Measurements from ENCODE around the gene ANO3. TPM values are rescaled to one million over a fixed set of nuclear protein-coding genes. Genes with fewer than 3 reads are reported as not detected.

Gene ANO3
- total and polyA plus RNA-seq, 2 donors (not counting 1 experiment from before 2014, with no cell fraction given): not detected

GRCh38 chr11:26571861-26572654, 240.1 kb downstream of the ANO3 start, which contains the start of gene MUC15:
Gene MUC15, minus strand, starts transcription at chr11:26572263. Its CDS starts 5,169 bp downstream, at chr11:26567094.
- no peak within 1 kb of the TSS for H3K4me3 ChIP-seq (ENCODE audit: control extremely low read depth in 1 of 5, extremely low read depth in 1 of 5, insufficient read depth in 1 of 5, low read depth in 2 of 5, low read length in 4 of 5)
- no peak within 1 kb of the TSS for H3K4me2 ChIP-seq (replicated peaks; ENCODE audit: low read depth, low read length, poor library complexity, severe bottlenecking)
- H4K20me1 ChIP-seq (ENCODE audit: control insufficient read depth, insufficient read depth, low read length, poor library complexity, severe bottlenecking): no peaks in the 10 kb centered on the region
- Mint-ChIP-seq H3K27me3 (no peaks in the 10 kb centered on the region), H3K4me3 (no peak within 1 kb of the TSS), H3K4me1 (no peaks in the 10 kb centered on the region), H3K9me3 (ENCODE audit: insufficient read depth) (no peaks in the 10 kb centered on the region), H3K27ac (no peak within 1 kb of the TSS)
- H3K79me2 ChIP-seq (ENCODE audit: control insufficient read depth, insufficient read depth, low read length): no peaks in the 10 kb centered on the region
- H3K27me3 ChIP-seq (replicated peaks in 1 of 4; ENCODE audit: control extremely low read depth in 1 of 4, control insufficient read depth in 3 of 4, insufficient read depth in 4 of 4, low read length in 3 of 4): no peaks in the 10 kb centered on the region
- DNase-seq: no peak
- H2AFZ ChIP-seq (ENCODE audit: insufficient read depth, low read depth, low read length, poor library complexity, severe bottlenecking): no peak within 1 kb of the TSS
- TF ChIP-seq CTCF (IDR thresholded peaks at IDR 0.05): no peak
- TF ChIP-seq EZH2 (IDR thresholded peaks at IDR 0.05; ENCODE audit: borderline replicate concordance, insufficient read depth, low read depth, low read length, poor library complexity, severe bottlenecking): no peak
- no peak for ATAC-seq (ENCODE audit: low read depth)
- intact Hi-C loops (cut with micrococcal nuclease): no loop called here
- no peak within 1 kb of the TSS for H3K27ac ChIP-seq (ENCODE audit: low read length in 2 of 2)
- 76% methylated on average over 7 of the region's 12 CpGs for WGBS (ENCODE audit: insufficient coverage)
- no peaks in the 10 kb centered on the region for H3K36me3 ChIP-seq (replicated peaks in 1 of 2; ENCODE audit: control extremely low read depth in 1 of 2, control insufficient read depth in 1 of 2, extremely low read depth in 1 of 2, insufficient read depth in 2 of 2, low read length in 1 of 2)
- H3K4me1 ChIP-seq (ENCODE audit: control insufficient read depth in 2 of 2, insufficient read depth in 2 of 2, low read length in 2 of 2): no peaks in the 10 kb centered on the region
- no peaks in the 10 kb centered on the region for H3K9me3 ChIP-seq (ENCODE audit: control extremely low read depth in 1 of 3, control insufficient read depth in 2 of 3, insufficient read depth in 1 of 3, low read length in 2 of 3)
- no peak within 1 kb of the TSS for H3K9ac ChIP-seq (ENCODE audit: low read length)
- CTCF ChIA-PET: no interaction called here
- POLR2A ChIA-PET: no interaction called here

- ATAC-seq (ENCODE audit: low read depth): no peak
Measured at GRCh38 chr11:26572770-26573402, 241.0 kb downstream of the ANO3 start.

More at GRCh38 chr11:26572770-26573402, 241.0 kb downstream of the ANO3 start:
- H3K9me3 Mint-ChIP-seq (ENCODE audit: insufficient read depth): no peaks in the 10 kb centered on the region
- H3K27me3 Mint-ChIP-seq: no peaks in the 10 kb centered on the region
- Histone ChIP-seq H3K9me3 (ENCODE audit: control extremely low read depth in 1 of 3, control insufficient read depth in 2 of 3, insufficient read depth in 1 of 3, low read length in 2 of 3) (no peaks in the 10 kb centered on the region), H3K9ac (ENCODE audit: low read length) (no peak overlapping the region), H4K20me1 (ENCODE audit: control insufficient read depth, insufficient read depth, low read length, poor library complexity, severe bottlenecking) (no peaks in the 10 kb centered on the region), H3K36me3 (replicated peaks in 1 of 2; ENCODE audit: control extremely low read depth in 1 of 2, control insufficient read depth in 1 of 2, extremely low read depth in 1 of 2, insufficient read depth in 2 of 2, low read length in 1 of 2) (no peaks in the 10 kb centered on the region), H2AFZ (ENCODE audit: insufficient read depth, low read depth, low read length, poor library complexity, severe bottlenecking) (no peak overlapping the region), H3K27ac (ENCODE audit: low read length in 2 of 2) (no peak overlapping the region), H3K27me3 (replicated peaks in 1 of 4; ENCODE audit: control extremely low read depth in 1 of 4, control insufficient read depth in 3 of 4, insufficient read depth in 4 of 4, low read length in 3 of 4) (no peaks in the 10 kb centered on the region), H3K79me2 (ENCODE audit: control insufficient read depth, insufficient read depth, low read length) (no peaks in the 10 kb centered on the region), H3K4me1 (ENCODE audit: control insufficient read depth in 2 of 2, insufficient read depth in 2 of 2, low read length in 2 of 2) (no peaks in the 10 kb centered on the region), H3K4me3 (ENCODE audit: control extremely low read depth in 1 of 5, extremely low read depth in 1 of 5, insufficient read depth in 1 of 5, low read depth in 2 of 5, low read length in 4 of 5) (no peak overlapping the region), H3K4me2 (replicated peaks; ENCODE audit: low read depth, low read length, poor library complexity, severe bottlenecking) (no peak overlapping the region)
- H3K4me1 Mint-ChIP-seq: no peaks in the 10 kb centered on the region
- 94% methylated on average over 7 of the region's 11 CpGs for WGBS (ENCODE audit: insufficient coverage)
- intact Hi-C loops (cut with micrococcal nuclease): no loop called here
- no peak overlapping the region for H3K4me3 Mint-ChIP-seq
- DNase-seq: no peak
- H3K27ac Mint-ChIP-seq: no peak overlapping the region
- TF ChIP-seq CTCF (IDR thresholded peaks at IDR 0.05) (no peak), EZH2 (IDR thresholded peaks at IDR 0.05; ENCODE audit: borderline replicate concordance, insufficient read depth, low read depth, low read length, poor library complexity, severe bottlenecking) (no peak)
- ChIA-PET CTCF (no interaction called here), POLR2A (no interaction called here)
